ENCODE results near the gene SLC39A11. TPM values are rescaled to one million over a fixed set of nuclear protein-coding genes. Genes with fewer than 3 reads are reported as not detected.

Gene SLC39A11
- total RNA-seq, 1 experiment from 2014 or later, result 15.2 TPM

- no peak overlapping the region for H3K18ac ChIP-seq (ENCODE audit: insufficient read length, low read depth, low read length)
- no peak overlapping the region for H3K56ac ChIP-seq (ENCODE audit: insufficient read length, low read depth, low read length)
- H3T11ph ChIP-seq (ENCODE audit: low read length), result no peak overlapping the region
- no peaks in the 10 kb centered on the region for H3K79me2 ChIP-seq (ENCODE audit: insufficient read depth, low read length)
- H3K4ac ChIP-seq (ENCODE audit: low read depth, low read length), result no peak overlapping the region
- Mint-ChIP-seq H3K27me3 (ENCODE audit: low read depth) (peaks cover 2% of the 10 kb centered on the region; the same call in 1 of the 2 replicates), H3K4me3 (no peak overlapping the region), H3K4me1 (peaks cover 23 to 27% of the 10 kb centered on the region in 2 experiments), H3K9me3 (no peaks in the 10 kb centered on the region), H3K27ac (no peak overlapping the region), H3K36me3 (ENCODE audit: insufficient read depth in 1 of 3, low read depth in 3 of 3) (no peaks in the 10 kb centered on the region)
- no peaks in the 10 kb centered on the region for H3K9me3 ChIP-seq (ENCODE audit: control insufficient read depth, low read depth, low read length)
- no peak overlapping the region for H2BK120ac ChIP-seq (ENCODE audit: low read depth, low read length, poor library complexity, severe bottlenecking)
- no peak overlapping the region for H4K91ac ChIP-seq (ENCODE audit: insufficient read length, low read depth, low read length)
- TF ChIP-seq, protein P1, sequence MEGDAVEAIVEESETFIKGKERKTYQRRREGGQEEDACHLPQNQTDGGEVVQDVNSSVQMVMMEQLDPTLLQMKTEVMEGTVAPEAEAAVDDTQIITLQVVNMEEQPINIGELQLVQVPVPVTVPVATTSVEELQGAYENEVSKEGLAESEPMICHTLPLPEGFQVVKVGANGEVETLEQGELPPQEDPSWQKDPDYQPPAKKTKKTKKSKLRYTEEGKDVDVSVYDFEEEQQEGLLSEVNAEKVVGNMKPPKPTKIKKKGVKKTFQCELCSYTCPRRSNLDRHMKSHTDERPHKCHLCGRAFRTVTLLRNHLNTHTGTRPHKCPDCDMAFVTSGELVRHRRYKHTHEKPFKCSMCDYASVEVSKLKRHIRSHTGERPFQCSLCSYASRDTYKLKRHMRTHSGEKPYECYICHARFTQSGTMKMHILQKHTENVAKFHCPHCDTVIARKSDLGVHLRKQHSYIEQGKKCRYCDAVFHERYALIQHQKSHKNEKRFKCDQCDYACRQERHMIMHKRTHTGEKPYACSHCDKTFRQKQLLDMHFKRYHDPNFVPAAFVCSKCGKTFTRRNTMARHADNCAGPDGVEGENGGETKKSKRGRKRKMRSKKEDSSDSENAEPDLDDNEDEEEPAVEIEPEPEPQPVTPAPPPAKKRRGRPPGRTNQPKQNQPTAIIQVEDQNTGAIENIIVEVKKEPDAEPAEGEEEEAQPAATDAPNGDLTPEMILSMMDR (conservative IDR thresholded peaks at IDR 0.05), result no peak
- no peak overlapping the region for H2AK5ac ChIP-seq (ENCODE audit: insufficient read length, low read length)
- no peak overlapping the region for H3K23ac ChIP-seq (ENCODE audit: insufficient read length, low read depth, low read length)
- H4K5ac ChIP-seq (ENCODE audit: insufficient read length, low read depth, low read length), result no peak overlapping the region
- H2BK5ac ChIP-seq (ENCODE audit: insufficient read length, low read length), result no peak overlapping the region
- no peaks in the 10 kb centered on the region; the same call in 1 of the 2 replicates for H3K4me1 ChIP-seq (ENCODE audit: insufficient read depth, low read length)
- no peaks in the 10 kb centered on the region for H3K79me1 ChIP-seq (ENCODE audit: insufficient read depth, low read depth, low read length, poor library complexity, severe bottlenecking)
- no CpG with 5 or more reads among the region's 8 CpGs for WGBS (ENCODE audit: extremely low coverage, insufficient read length, low lambda C conversion rate)
- DNase-seq, result no peak
- H4K8ac ChIP-seq (replicated peaks; ENCODE audit: insufficient read length, low read depth, low read length), result no peak overlapping the region
- H3K4me2 ChIP-seq (ENCODE audit: insufficient read depth, insufficient read length, low read length), result no peak overlapping the region
- no peaks in the 10 kb centered on the region for H3K23me2 ChIP-seq (ENCODE audit: insufficient read length, low read depth, low read length, poor library complexity, severe bottlenecking)
- H3K27ac ChIP-seq (ENCODE audit: insufficient read length, low read depth, low read length), result no peak overlapping the region
- no peaks in the 10 kb centered on the region for H4K20me1 ChIP-seq (ENCODE audit: control insufficient read depth, insufficient read depth, insufficient read length)
- no peak overlapping the region for H2AFZ ChIP-seq (ENCODE audit: low read length)
- H3K14ac ChIP-seq (ENCODE audit: insufficient read depth, low read length), result no peak overlapping the region
- H2BK12ac ChIP-seq (ENCODE audit: insufficient read length, low read depth, low read length), result no peak overlapping the region
- H3K27me3 ChIP-seq (ENCODE audit: insufficient read depth, low read length), result no peaks in the 10 kb centered on the region
- H3K9ac ChIP-seq (ENCODE audit: extremely low read depth, insufficient read length, low read length), result no peak overlapping the region
- H2BK15ac ChIP-seq (ENCODE audit: low read depth, low read length), result no peak overlapping the region
- H2BK20ac ChIP-seq (ENCODE audit: low read depth, low read length, poor library complexity, severe bottlenecking), result no peak overlapping the region
Measured at GRCh38 chr17:72954579-72954978, 137.9 kb downstream of the SLC39A11 start.
